VCaP (cell line): ENCODE results near the gene SSBP4.

Experiments used
- H3K27ac ChIP-seq: fragments of 450-650 bp; 2 replicates; pipeline ENCODE4 v1.5.1; 2017
- CTCF ChIP-seq: fragments of 450-650 bp; conservative IDR thresholded peaks from 2 replicates; pipeline ENCODE4 v1.5.1; 2017; ENCODE audit warnings: mild to moderate bottlenecking, moderate library complexity

SSBP4 gene

GRCh38 chr19:18419699-18420460 lies 682 bp downstream of the SSBP4 start:
- peak overlapping the region; percentile 83 for H3K27ac ChIP-seq
- peak; percentile 43 for TF ChIP-seq CTCF

- TF ChIP-seq CTCF, result no peak
Measured at GRCh38 chr19:18420930-18421329, 1.7 kb downstream of the SSBP4 start.

GRCh38 chr19:18421371-18421959 lies 2.3 kb downstream of the SSBP4 start:
- no peak for TF ChIP-seq CTCF
- H3K27ac ChIP-seq, result no peak overlapping the region

More at GRCh38 chr19:18420930-18421329, 1.7 kb downstream of the SSBP4 start:
- H3K27ac ChIP-seq, result peak overlapping the region; percentile 83; the same call in 1 of the 2 replicates

GRCh38 chr19:18422530-18423191 lies 3.5 kb downstream of the SSBP4 start:
- no peak for TF ChIP-seq CTCF
- no peak overlapping the region for H3K27ac ChIP-seq

GRCh38 chr19:18423258-18424020 lies 4.2 kb downstream of the SSBP4 start:
- H3K27ac ChIP-seq, result no peak overlapping the region
- no peak for TF ChIP-seq CTCF

- no peak for TF ChIP-seq CTCF
- no peak overlapping the region for H3K27ac ChIP-seq
Measured at GRCh38 chr19:18424122-18424889, 5.1 kb downstream of the SSBP4 start.
